ENCODE measurements around the gene ABCC6.

Gene ABCC6

DNA sequence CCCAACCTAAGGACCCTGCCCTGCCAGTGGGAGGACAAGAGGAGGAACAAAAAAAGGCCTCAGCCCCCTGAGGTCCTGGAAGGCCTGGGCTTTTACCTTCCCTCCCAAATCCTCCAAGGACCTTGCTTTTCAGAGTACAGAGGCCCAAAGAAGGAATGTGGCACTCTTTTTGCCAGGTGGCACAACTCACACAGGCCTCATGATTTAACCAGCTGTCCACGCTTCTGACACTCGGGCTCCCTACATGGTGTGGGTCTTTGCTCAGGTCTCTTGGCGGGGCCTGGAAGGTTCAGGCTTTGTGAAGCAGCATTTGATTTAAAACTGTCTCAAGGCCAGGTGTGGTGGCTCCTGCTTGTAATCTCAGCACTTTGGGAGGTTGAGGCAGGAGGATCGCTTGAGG is 120.6 kb downstream of the ABCC6 start:
- TF ChIP-seq, protein P1, sequence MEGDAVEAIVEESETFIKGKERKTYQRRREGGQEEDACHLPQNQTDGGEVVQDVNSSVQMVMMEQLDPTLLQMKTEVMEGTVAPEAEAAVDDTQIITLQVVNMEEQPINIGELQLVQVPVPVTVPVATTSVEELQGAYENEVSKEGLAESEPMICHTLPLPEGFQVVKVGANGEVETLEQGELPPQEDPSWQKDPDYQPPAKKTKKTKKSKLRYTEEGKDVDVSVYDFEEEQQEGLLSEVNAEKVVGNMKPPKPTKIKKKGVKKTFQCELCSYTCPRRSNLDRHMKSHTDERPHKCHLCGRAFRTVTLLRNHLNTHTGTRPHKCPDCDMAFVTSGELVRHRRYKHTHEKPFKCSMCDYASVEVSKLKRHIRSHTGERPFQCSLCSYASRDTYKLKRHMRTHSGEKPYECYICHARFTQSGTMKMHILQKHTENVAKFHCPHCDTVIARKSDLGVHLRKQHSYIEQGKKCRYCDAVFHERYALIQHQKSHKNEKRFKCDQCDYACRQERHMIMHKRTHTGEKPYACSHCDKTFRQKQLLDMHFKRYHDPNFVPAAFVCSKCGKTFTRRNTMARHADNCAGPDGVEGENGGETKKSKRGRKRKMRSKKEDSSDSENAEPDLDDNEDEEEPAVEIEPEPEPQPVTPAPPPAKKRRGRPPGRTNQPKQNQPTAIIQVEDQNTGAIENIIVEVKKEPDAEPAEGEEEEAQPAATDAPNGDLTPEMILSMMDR (IDR thresholded peaks at IDR 0.05; ENCODE audit: low read depth, low read length, missing control alignments) = no peak
- no peak overlapping the region for H3K4me3 ChIP-seq (ENCODE audit: low read depth, low read length)
- no peak for DNase-seq (ENCODE audit: low read depth)

GRCh38 chr16:16101585-16101984 is 121.7 kb downstream of the ABCC6 start:
- no peak overlapping the region for H3K4me3 ChIP-seq (ENCODE audit: low read depth, low read length)
- DNase-seq (ENCODE audit: low read depth) = no peak
- TF ChIP-seq, protein P1 (IDR thresholded peaks at IDR 0.05; ENCODE audit: low read depth, low read length, missing control alignments) = no peak

DNA sequence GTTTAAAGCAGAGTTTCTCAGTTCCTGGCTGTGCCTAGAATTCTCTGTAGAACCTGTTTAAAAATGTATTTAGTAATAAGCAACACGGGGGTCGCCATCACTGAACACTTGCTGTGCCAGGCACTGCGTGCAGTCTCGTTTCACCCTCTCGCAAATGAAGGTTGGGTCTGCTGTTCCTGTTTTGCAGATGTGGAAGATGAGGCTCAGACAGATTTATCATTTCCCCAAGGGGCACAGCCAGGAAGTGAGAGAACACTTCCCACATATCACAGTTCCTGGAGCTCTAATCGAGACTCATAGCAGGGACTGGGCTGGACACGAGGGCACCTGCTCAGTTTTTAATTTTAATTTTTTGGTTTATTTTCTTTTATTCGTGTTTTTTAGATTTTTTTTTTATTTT is 122.7 kb downstream of the ABCC6 start:
- DNase-seq (ENCODE audit: low read depth) = no peak
- TF ChIP-seq, protein P1 (IDR thresholded peaks at IDR 0.05; ENCODE audit: low read depth, low read length, missing control alignments) = no peak

GRCh38 chr16:16099320-16099719 is 124.0 kb downstream of the ABCC6 start:
- DNase-seq (ENCODE audit: low read depth) = no peak
- no peak overlapping the region for H3K4me3 ChIP-seq (ENCODE audit: low read depth, low read length)
- TF ChIP-seq, protein P1 (IDR thresholded peaks at IDR 0.05; ENCODE audit: low read depth, low read length, missing control alignments) = no peak

More for the DNA sequence above, 122.7 kb downstream of the ABCC6 start:
- no peak overlapping the region for H3K4me3 ChIP-seq (ENCODE audit: low read depth, low read length)

All from GM12864 (cell line).